Neural progenitor cell (in vitro differentiated cells): Measurements from ENCODE around the gene GPR162. TPM values are rescaled to one million over a fixed set of nuclear protein-coding genes. Genes with fewer than 3 reads are reported as not detected.

Experiments
- DNase-seq: peaks from one replicate; pipeline ENCODE4 v3.0.0-alpha.2; 2016; ENCODE audit warnings: low spot score
- H2AFZ ChIP-seq: fragments of 200-600 bp; sonication (generic); replicated peaks from 2 replicates; pipeline ENCODE4 v1.6.1; 2016; ENCODE audit warnings: antibody characterized with exemption
- H3F3A ChIP-seq: fragments of 200-600 bp; sonication (generic); 2 replicates; pipeline ENCODE4 v1.6.1; 2016; ENCODE audit warnings: antibody characterized with exemption, low read depth
- H3K27ac ChIP-seq: fragments of 200-600 bp; sonication (generic); 2 replicates; pipeline ENCODE4 v1.5.1; 2016; ENCODE audit warnings: mild to moderate bottlenecking
- H3K27me3 ChIP-seq: fragments of 200-600 bp; sonication (generic); 2 replicates; pipeline ENCODE4 v1.6.1; 2016; ENCODE audit warnings: mild to moderate bottlenecking, moderate library complexity
- H3K36me3 ChIP-seq: fragments of 200-600 bp; sonication (generic); 2 replicates; pipeline ENCODE4 v1.5.1; 2016
- H3K4me1 ChIP-seq: fragments of 200-600 bp; sonication (generic); 2 replicates; pipeline ENCODE4 v1.6.1; 2016; ENCODE audit warnings: mixed run types
- H3K4me2 ChIP-seq: fragments of 200-600 bp; sonication (generic); 2 replicates; pipeline ENCODE4 v1.6.1; 2016
- H3K4me3 ChIP-seq: fragments of 200-600 bp; sonication (generic); 2 replicates; pipeline ENCODE4 v1.5.1; 2016
- H3K79me2 ChIP-seq: fragments of 200-600 bp; sonication (generic); 2 replicates; pipeline ENCODE4 v1.6.1; 2016; ENCODE audit warnings: low read depth
- H3K9ac ChIP-seq: fragments of 200-600 bp; sonication (generic); 2 replicates; pipeline ENCODE4 v1.6.1; 2016
- H3K9me3 ChIP-seq: fragments of 200-600 bp; sonication (generic); 2 replicates; pipeline ENCODE4 v1.5.1; 2016; ENCODE audit warnings: low read depth
- H4K20me1 ChIP-seq: fragments of 200-600 bp; sonication (generic); 2 replicates; pipeline ENCODE4 v1.6.1; 2016; ENCODE audit warnings: low read depth
- H3K27ac Mint-ChIP-seq: 3 replicates; pipeline ENCODE4 v1.8.0; 2021; ENCODE audit warnings: mixed read lengths
- H3K27me3 Mint-ChIP-seq: 2 replicates; pipeline ENCODE4 v1.8.0; 2022; ENCODE audit warnings: low read depth, mild to moderate bottlenecking, inconsistent platforms, moderate library complexity, mixed read lengths; ENCODE audit not compliant: insufficient read depth
- H3K36me3 Mint-ChIP-seq: 3 replicates; pipeline ENCODE4 v1.8.0; 2021; ENCODE audit warnings: mixed read lengths
- H3K4me1 Mint-ChIP-seq: 3 replicates; pipeline ENCODE4 v1.8.0; 2021; ENCODE audit warnings: mixed read lengths
- H3K4me3 Mint-ChIP-seq: 3 replicates; pipeline ENCODE4 v1.8.0; 2021; ENCODE audit warnings: mild to moderate bottlenecking, moderate library complexity, mixed read lengths
- H3K9me3 Mint-ChIP-seq: 3 replicates; pipeline ENCODE4 v1.8.0; 2020; ENCODE audit warnings: mixed read lengths
- CTCF ChIP-seq: fragments of 200-600 bp; sonication (generic); IDR thresholded peaks from 2 replicates; pipeline ENCODE4 v1.5.1; 2017; ENCODE audit warnings: antibody characterized with exemption, mild to moderate bottlenecking
- EZH2 ChIP-seq: fragments of 200-600 bp; sonication (generic); IDR thresholded peaks from 2 replicates; pipeline ENCODE4 v1.6.1; 2017; ENCODE audit warnings: antibody characterized with exemption, mild to moderate bottlenecking, moderate library complexity
- EZH2phosphoT487 ChIP-seq: fragments of 200-600 bp; sonication (generic); IDR thresholded peaks from 2 replicates; pipeline ENCODE4 v1.6.1; 2017; ENCODE audit warnings: antibody characterized with exemption
- total RNA-seq: library from RNA; depleted of rRNA; stranded (reverse); fragments of >200 nt; gene quantifications from 2 replicates; pipeline ENCODE4 v1.2.3, GENCODE V29; 2015; ENCODE audit warnings: low replicate concordance

Gene GPR162
- total RNA-seq, 1 donor from 2014 or later = 10.0 TPM

- Histone ChIP-seq H3K36me3 (no peaks in the 10 kb centered on the region), H3K4me3 (peak overlapping the region; percentile 52), H3K4me2 (peak overlapping the region; percentile 89), H2AFZ (no peak overlapping the region), H3K9ac (no peak overlapping the region), H3K4me1 (peaks cover 64% of the 10 kb centered on the region), H3K27ac (no peak overlapping the region), H3K9me3 (no peaks in the 10 kb centered on the region), H3F3A (peaks cover 69% of the 10 kb centered on the region), H3K27me3 (no peaks in the 10 kb centered on the region), H4K20me1 (no peaks in the 10 kb centered on the region), H3K79me2 (no peaks in the 10 kb centered on the region)
- H3K4me3 Mint-ChIP-seq = peak overlapping the region; percentile 89
- DNase-seq = no peak
- H3K4me1 Mint-ChIP-seq = peaks cover 85% of the 10 kb centered on the region
- no peak for TF ChIP-seq CTCF
- TF ChIP-seq EZH2 = no peak
- TF ChIP-seq EZH2phosphoT487 = no peak
- peaks cover 15% of the 10 kb centered on the region for H3K27me3 Mint-ChIP-seq
- peak overlapping the region; percentile 89 for H3K27ac Mint-ChIP-seq
- H3K9me3 Mint-ChIP-seq = no peaks in the 10 kb centered on the region
- H3K36me3 Mint-ChIP-seq = peaks cover 12% of the 10 kb centered on the region
These were observed 960 bp downstream of the GPR162 start for GRCh38 chr12:6822426-6823135.

- Mint-ChIP-seq H3K27me3 (peaks cover 13% of the 10 kb centered on the region), H3K9me3 (no peaks in the 10 kb centered on the region), H3K27ac (peak overlapping the region; percentile 35), H3K36me3 (peaks cover 12% of the 10 kb centered on the region), H3K4me3 (peak overlapping the region; percentile 89), H3K4me1 (peaks cover 80% of the 10 kb centered on the region)
- Histone ChIP-seq H3K27me3 (no peaks in the 10 kb centered on the region), H3K9me3 (no peaks in the 10 kb centered on the region), H3K36me3 (no peaks in the 10 kb centered on the region), H3K9ac (no peak overlapping the region), H3K79me2 (peaks cover 6% of the 10 kb centered on the region), H3K27ac (no peak overlapping the region), H3F3A (peaks cover 69% of the 10 kb centered on the region), H3K4me2 (peak overlapping the region; percentile 89), H3K4me3 (no peak overlapping the region), H4K20me1 (no peaks in the 10 kb centered on the region), H2AFZ (no peak overlapping the region), H3K4me1 (peaks cover 57% of the 10 kb centered on the region)
- no peak for DNase-seq
- TF ChIP-seq EZH2phosphoT487 (no peak), CTCF (no peak), EZH2 (no peak)
These were observed 1.8 kb downstream of the GPR162 start for GRCh38 chr12:6823182-6824084.

- H3K36me3 Mint-ChIP-seq = peaks cover 12% of the 10 kb centered on the region
- peaks cover 50% of the 10 kb centered on the region for H3K4me1 ChIP-seq
- peaks cover 62% of the 10 kb centered on the region for H3F3A ChIP-seq
- H2AFZ ChIP-seq = no peak overlapping the region
- TF ChIP-seq CTCF = no peak
- TF ChIP-seq EZH2phosphoT487 = no peak
- TF ChIP-seq EZH2 = no peak
- H4K20me1 ChIP-seq = no peaks in the 10 kb centered on the region
- no peaks in the 10 kb centered on the region for H3K36me3 ChIP-seq
- H3K27me3 Mint-ChIP-seq = peaks cover 13% of the 10 kb centered on the region
- H3K9ac ChIP-seq = no peak overlapping the region
- H3K4me1 Mint-ChIP-seq = peaks cover 73% of the 10 kb centered on the region
- H3K27ac ChIP-seq = no peak overlapping the region
- no peaks in the 10 kb centered on the region for H3K27me3 ChIP-seq
- peak overlapping the region; percentile 33 for H3K27ac Mint-ChIP-seq
- peak overlapping the region; percentile 73 for H3K4me3 Mint-ChIP-seq
- H3K4me2 ChIP-seq = no peak overlapping the region
- no peaks in the 10 kb centered on the region for H3K9me3 Mint-ChIP-seq
- H3K4me3 ChIP-seq = no peak overlapping the region
- no peaks in the 10 kb centered on the region for H3K9me3 ChIP-seq
- peaks cover 14% of the 10 kb centered on the region for H3K79me2 ChIP-seq
- no peak for DNase-seq
These were observed 2.6 kb downstream of the GPR162 start for GRCh38 chr12:6824085-6824775.
